Stimulated activated CD4-positive, alpha-beta T cell treated with anti-CD3 and anti-CD28 coated beads, TNF-alpha, amount 100 ng/mL, for 48 hours (primary cell): ENCODE data around the gene SEC62.

Experiments
- DNase-seq, 3 donors: peaks; one replicate each; pipeline ENCODE4 v3.0.0-alpha.2; 2020; ENCODE audit warnings: low read depth in 3 of 3

Gene SEC62

GRCh38 chr3:169966428-169966950 is at the start of gene SEC62:
Gene SEC62, plus strand, starts transcription at chr3:169966807. Its CDS starts 16 bp downstream, at chr3:169966823.
- DNase-seq: peak; percentile 86 to 91 (median 87)

GRCh38 chr3:169923189-169923588 is 43.4 kb upstream of the SEC62 start:
- no peak for DNase-seq

GRCh38 chr3:169923831-169924230 is 42.8 kb upstream of the SEC62 start:
- no peak for DNase-seq

GRCh38 chr3:169929830-169930519 is 36.6 kb upstream of the SEC62 start:
- DNase-seq: no peak

GRCh38 chr3:169930843-169931242 is 35.8 kb upstream of the SEC62 start:
- no peak for DNase-seq

GRCh38 chr3:169931747-169932520 is 34.7 kb upstream of the SEC62 start:
- DNase-seq: no peak

- no peak for DNase-seq
Measured at GRCh38 chr3:169939320-169939719, 27.3 kb upstream of the SEC62 start.

- no peak for DNase-seq
Measured at GRCh38 chr3:169939751-169940150, 26.9 kb upstream of the SEC62 start.

GRCh38 chr3:169940470-169941181 is 26.0 kb upstream of the SEC62 start:
- DNase-seq: no peak

GRCh38 chr3:169945313-169945712 is 21.3 kb upstream of the SEC62 start:
- peak in 2 of 3 donors; percentile 28 to 46 for DNase-seq

- DNase-seq: no peak
Measured at GRCh38 chr3:169946336-169946735, 20.3 kb upstream of the SEC62 start.

GRCh38 chr3:169948559-169949448 is 17.8 kb upstream of the SEC62 start:
- DNase-seq: no peak

GRCh38 chr3:169952045-169952444 is 14.6 kb upstream of the SEC62 start:
- DNase-seq: no peak

GRCh38 chr3:169953462-169954141 is 13.0 kb upstream of the SEC62 start:
- no peak for DNase-seq

GRCh38 chr3:169954142-169954756 is 12.4 kb upstream of the SEC62 start:
- DNase-seq: no peak

- DNase-seq: no peak
Measured at GRCh38 chr3:169955406-169955805, 11.2 kb upstream of the SEC62 start.

GRCh38 chr3:169964176-169964575 is 2.4 kb upstream of the SEC62 start:
- no peak for DNase-seq

GRCh38 chr3:169965562-169966427 is 812 bp upstream of the SEC62 start:
- DNase-seq: no peak
